K562 (cell line): ENCODE measurements around the gene RASIP1. TPM values are rescaled to one million over a fixed set of nuclear protein-coding genes. Genes with fewer than 3 reads are reported as not detected.

ENCODE experiments used
- AFF4 ChIP-seq: sonication (generic); formaldehyde crosslinking; IDR thresholded peaks from 2 replicates; pipeline ENCODE4 v1.8.0; 2023; ENCODE audit warnings: mild to moderate bottlenecking, missing genetic modification reagents
- BCOR ChIP-seq: fragments of 450-650 bp; IDR thresholded peaks from 2 replicates; pipeline ENCODE4 v1.6.1; 2016
- CEBPG ChIP-seq, 3 experiments: fragments of 200-800 bp in 1 of 3; sonication (Bioruptor generic) in 1 of 3; sonication (generic) in 1 of 3; formaldehyde crosslinking in 1 of 3; IDR thresholded peaks in 2 of 3; conservative IDR thresholded peaks in 1 of 3; 2 replicates each; pipeline versions ENCODE4 v1.6.1 to v1.8.0; 2016 to 2022; ENCODE audit warnings: missing compliant biosample characterization in 2 of 3, missing genetic modification characterization in 2 of 3, mild to moderate bottlenecking in 1 of 3, missing genetic modification reagents in 1 of 3
- CREBBP ChIP-seq: IDR thresholded peaks from one replicate; pipeline ENCODE4 v1.6.1; 2012; ENCODE audit warnings: low read depth, mild to moderate bottlenecking, control low read depth, inconsistent platforms, low read length
- ETV6 ChIP-seq, 3 experiments: fragments of 150-350 bp in 1 of 3; sonication (generic) in 1 of 3; formaldehyde crosslinking in 1 of 3; IDR thresholded peaks; 2 replicates each; pipeline versions ENCODE4 v1.6.1 to v1.8.0; 2014 to 2022; ENCODE audit warnings: borderline replicate concordance in 2 of 3, low read depth in 2 of 3, antibody characterized with exemption in 1 of 3, low read length in 1 of 3, mild to moderate bottlenecking in 1 of 3, missing genetic modification reagents in 1 of 3
- FUS ChIP-seq: fragments of 200-400 bp; formaldehyde crosslinking; optimal IDR thresholded peaks from 2 replicates; pipeline ENCODE3; 2017; ENCODE audit warnings: low read depth, low read length
- IRF2 ChIP-seq: sonication (generic); formaldehyde crosslinking; IDR thresholded peaks from 2 replicates; pipeline ENCODE4 v1.8.1; 2022; ENCODE audit warnings: mild to moderate bottlenecking, missing genetic modification reagents
- MCM2 ChIP-seq: fragments of 450-650 bp; IDR thresholded peaks from 2 replicates; pipeline ENCODE4 v1.6.1; 2017; ENCODE audit warnings: low read depth, mild to moderate bottlenecking
- PHF21A ChIP-seq: fragments of 450-650 bp; IDR thresholded peaks from 2 replicates; pipeline ENCODE4 v1.6.1; 2017; ENCODE audit warnings: low read depth, borderline replicate concordance
- POLR2H ChIP-seq: IDR thresholded peaks from 2 replicates; pipeline ENCODE4 v1.6.1; 2016; ENCODE audit warnings: missing genetic modification characterization, low read depth, mild to moderate bottlenecking, control low read depth, missing compliant biosample characterization, moderate library complexity
- SMARCA4 ChIP-seq: fragments of 450-650 bp; IDR thresholded peaks from 2 replicates; pipeline ENCODE4 v1.6.1; 2016
- SMARCB1 ChIP-seq: IDR thresholded peaks from 2 replicates; pipeline ENCODE4 v1.6.1; 2011; ENCODE audit warnings: improper control_type of control experiment, low read depth; ENCODE audit not compliant: insufficient read length
- TARDBP ChIP-seq: fragments of 450-650 bp; IDR thresholded peaks from 2 replicates; pipeline ENCODE4 v1.6.1; 2016
- TBL1XR1 ChIP-seq, 2 experiments: IDR thresholded peaks; 2 replicates each; pipeline ENCODE4 v1.6.1; 2012; ENCODE audit warnings: improper control_type of control experiment in 2 of 2, low read length in 2 of 2, mild to moderate bottlenecking in 1 of 2
- XRCC3 ChIP-seq: fragments of 450-650 bp; IDR thresholded peaks from 2 replicates; pipeline ENCODE4 v1.6.1; 2017; ENCODE audit warnings: mild to moderate bottlenecking, moderate library complexity
- ZFP1 ChIP-seq: fragments of 450-650 bp; formaldehyde crosslinking; IDR thresholded peaks from 2 replicates; pipeline ENCODE4 v1.4.0; 2020; ENCODE audit warnings: mild to moderate bottlenecking, mixed read lengths
- polyA plus RNA-seq, 8 experiments: library from polyadenylated mRNA; depleted of rRNA in 4 of 8; stranded (reverse) in 5 of 8; unstranded in 3 of 8; fragments of >200 nt; fragmentation: Nextera tagmentation in 2 of 8; fragmentation: Illumina TruSeq in 1 of 8; extraction: Ambion mirVana in 2 of 8; extraction: Trizol in 1 of 8; gene quantifications; 2 replicates each; pipeline versions ENCODE4 v1.2.1 to v1.2.3, GENCODE V29; 2011 to 2014; ENCODE audit warnings: inconsistent platforms in 1 of 8, missing spikeins in 1 of 8
- total RNA-seq, 7 experiments: library from RNA; depleted of rRNA in 6 of 7; stranded (reverse); fragments of >200 nt in 6 of 7; fragmentation: Illumina TruSeq in 2 of 7; extraction: Trizol in 2 of 7; gene quantifications; 2 replicates each; pipeline versions ENCODE4 v1.2.1 to v1.2.3, GENCODE V29; 2011 to 2021; ENCODE audit warnings: low replicate concordance in 1 of 7
- TF ChIP-seq, protein P1 (sequence below): fragments of 250-450 bp; sonication (Bioruptor Pico); IDR thresholded peaks from 2 replicates; pipeline ENCODE4 v1.4.0; 2020; ENCODE audit warnings: mild to moderate bottlenecking, moderate library complexity
- TF ChIP-seq, protein P2 (sequence below): sonication (generic); formaldehyde crosslinking; IDR thresholded peaks from 2 replicates; pipeline ENCODE4 v1.8.0; 2022; ENCODE audit warnings: mild to moderate bottlenecking, missing genetic modification reagents
- TF ChIP-seq, protein P3 (sequence below): sonication (generic); formaldehyde crosslinking; IDR thresholded peaks from 2 replicates; pipeline ENCODE4 v1.9.0; 2022; ENCODE audit warnings: mild to moderate bottlenecking, missing genetic modification reagents

Gene RASIP1
- total and polyA plus RNA-seq, 9 of the 15 experiments (the other 6 are each of a cell fraction or from before 2014, with no cell fraction given) = 0.20 to 4.7 (median 1.5) TPM

DNA sequence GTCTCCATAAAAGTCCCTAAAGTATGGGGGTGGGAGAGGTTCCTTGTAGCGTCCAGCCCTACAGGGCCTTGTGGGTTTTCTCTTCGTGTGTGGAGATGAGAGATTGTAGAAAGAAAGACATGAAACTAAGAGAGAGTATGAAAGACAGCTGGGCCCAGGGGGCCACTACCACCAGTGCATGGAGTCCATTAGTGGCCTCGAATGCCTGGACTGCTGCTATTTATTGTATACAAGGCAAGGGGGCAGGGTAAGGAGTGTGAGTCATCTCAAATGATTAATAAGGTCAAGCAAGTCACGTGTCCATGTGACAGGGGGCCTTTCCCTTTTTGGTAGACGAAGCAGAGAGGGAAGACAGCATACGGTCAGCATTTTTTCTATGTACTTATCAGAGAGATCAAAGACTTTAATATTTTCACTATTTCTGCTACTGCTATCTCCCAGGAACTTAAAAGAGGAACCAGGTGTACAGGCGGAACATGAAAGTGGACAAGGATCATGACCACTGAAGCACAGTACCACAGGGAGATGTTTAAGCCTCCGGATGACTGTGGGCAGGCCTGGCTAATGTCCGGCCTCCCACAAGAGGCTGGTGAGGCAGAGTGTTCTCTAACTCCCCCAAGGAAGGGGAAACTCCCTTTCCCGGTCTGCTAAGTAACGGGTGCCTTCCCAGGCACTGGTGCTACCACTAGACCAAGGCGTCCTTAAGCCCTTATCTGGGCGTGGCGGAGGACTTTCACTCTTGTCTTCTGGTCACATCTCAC lies 40.4 kb upstream of the RASIP1 start (continued):
- TF ChIP-seq, protein P1, sequence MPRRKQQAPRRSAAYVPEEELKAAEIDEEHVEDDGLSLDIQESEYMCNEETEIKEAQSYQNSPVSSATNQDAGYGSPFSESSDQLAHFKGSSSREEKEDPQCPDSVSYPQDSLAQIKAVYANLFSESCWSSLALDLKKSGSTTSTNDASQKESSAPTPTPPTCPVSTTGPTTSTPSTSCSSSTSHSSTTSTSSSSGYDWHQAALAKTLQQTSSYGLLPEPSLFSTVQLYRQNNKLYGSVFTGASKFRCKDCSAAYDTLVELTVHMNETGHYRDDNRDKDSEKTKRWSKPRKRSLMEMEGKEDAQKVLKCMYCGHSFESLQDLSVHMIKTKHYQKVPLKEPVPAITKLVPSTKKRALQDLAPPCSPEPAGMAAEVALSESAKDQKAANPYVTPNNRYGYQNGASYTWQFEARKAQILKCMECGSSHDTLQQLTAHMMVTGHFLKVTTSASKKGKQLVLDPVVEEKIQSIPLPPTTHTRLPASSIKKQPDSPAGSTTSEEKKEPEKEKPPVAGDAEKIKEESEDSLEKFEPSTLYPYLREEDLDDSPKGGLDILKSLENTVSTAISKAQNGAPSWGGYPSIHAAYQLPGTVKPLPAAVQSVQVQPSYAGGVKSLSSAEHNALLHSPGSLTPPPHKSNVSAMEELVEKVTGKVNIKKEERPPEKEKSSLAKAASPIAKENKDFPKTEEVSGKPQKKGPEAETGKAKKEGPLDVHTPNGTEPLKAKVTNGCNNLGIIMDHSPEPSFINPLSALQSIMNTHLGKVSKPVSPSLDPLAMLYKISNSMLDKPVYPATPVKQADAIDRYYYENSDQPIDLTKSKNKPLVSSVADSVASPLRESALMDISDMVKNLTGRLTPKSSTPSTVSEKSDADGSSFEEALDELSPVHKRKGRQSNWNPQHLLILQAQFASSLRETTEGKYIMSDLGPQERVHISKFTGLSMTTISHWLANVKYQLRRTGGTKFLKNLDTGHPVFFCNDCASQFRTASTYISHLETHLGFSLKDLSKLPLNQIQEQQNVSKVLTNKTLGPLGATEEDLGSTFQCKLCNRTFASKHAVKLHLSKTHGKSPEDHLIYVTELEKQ = no peak
- TF ChIP-seq CREBBP (no peak), MCM2 (no peak), TBL1XR1 (IDR thresholded peaks at IDR 0.05; ENCODE audit: low read length in 2 of 2) (peak; percentile 14 to 31; a peak in 1 of 4 replicates), FUS (no peak), BCOR (peak; percentile 28; the same call in 1 of the 2 replicates), ETV6 (IDR thresholded peaks at IDR 0.05; ENCODE audit: borderline replicate concordance in 1 of 2, low read depth in 2 of 2, low read length in 1 of 2) (no peak), ETV6 (CRISPR knock-in tag; IDR thresholded peaks at IDR 0.05; ENCODE audit: borderline replicate concordance) (no peak), AFF4 (CRISPR knock-in tag) (no peak), IRF2 (no peak), ZFP1 (CRISPR knock-in tag) (no peak), PHF21A (no peak), XRCC3 (no peak), POLR2H (tag) (no peak; the same call in 1 of the 2 replicates), TARDBP (no peak), SMARCB1 (no peak), SMARCA4 (peak; percentile 74), CEBPG (CRISPR knock-in tag; IDR thresholded peaks at IDR 0.05) (no peak), CEBPG (tag; conservative IDR thresholded peaks at IDR 0.05 in 1 of 2, IDR thresholded peaks at IDR 0.05 in 1 of 2) (no peak)
- TF ChIP-seq, protein P2, sequence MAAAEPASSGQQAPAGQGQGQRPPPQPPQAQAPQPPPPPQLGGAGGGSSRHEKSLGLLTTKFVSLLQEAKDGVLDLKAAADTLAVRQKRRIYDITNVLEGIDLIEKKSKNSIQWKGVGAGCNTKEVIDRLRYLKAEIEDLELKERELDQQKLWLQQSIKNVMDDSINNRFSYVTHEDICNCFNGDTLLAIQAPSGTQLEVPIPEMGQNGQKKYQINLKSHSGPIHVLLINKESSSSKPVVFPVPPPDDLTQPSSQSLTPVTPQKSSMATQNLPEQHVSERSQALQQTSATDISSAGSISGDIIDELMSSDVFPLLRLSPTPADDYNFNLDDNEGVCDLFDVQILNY (CRISPR knock-in tag) = no peak
- TF ChIP-seq, protein P3, sequence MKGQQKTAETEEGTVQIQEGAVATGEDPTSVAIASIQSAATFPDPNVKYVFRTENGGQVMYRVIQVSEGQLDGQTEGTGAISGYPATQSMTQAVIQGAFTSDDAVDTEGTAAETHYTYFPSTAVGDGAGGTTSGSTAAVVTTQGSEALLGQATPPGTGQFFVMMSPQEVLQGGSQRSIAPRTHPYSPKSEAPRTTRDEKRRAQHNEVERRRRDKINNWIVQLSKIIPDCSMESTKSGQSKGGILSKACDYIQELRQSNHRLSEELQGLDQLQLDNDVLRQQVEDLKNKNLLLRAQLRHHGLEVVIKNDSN (CRISPR knock-in tag) = peak; percentile 95
